HT1080 (cell line): ENCODE results near the gene LRRC61. TPM values are rescaled to one million over a fixed set of nuclear protein-coding genes. Genes with fewer than 3 reads are reported as not detected.

ENCODE experiments used
- DNase-seq: peaks from one replicate; pipeline ENCODE4 v3.0.0-alpha.2; 2015; ENCODE audit warnings: low read depth
- total RNA-seq: library from RNA; depleted of rRNA; stranded (reverse); fragments of >200 nt; shearing (Covaris generic); gene quantifications from 2 replicates; pipeline ENCODE4 v1.2.3, GENCODE V29; 2014

Gene LRRC61
- total RNA-seq, 1 experiment from 2014 or later = not detected

DNA sequence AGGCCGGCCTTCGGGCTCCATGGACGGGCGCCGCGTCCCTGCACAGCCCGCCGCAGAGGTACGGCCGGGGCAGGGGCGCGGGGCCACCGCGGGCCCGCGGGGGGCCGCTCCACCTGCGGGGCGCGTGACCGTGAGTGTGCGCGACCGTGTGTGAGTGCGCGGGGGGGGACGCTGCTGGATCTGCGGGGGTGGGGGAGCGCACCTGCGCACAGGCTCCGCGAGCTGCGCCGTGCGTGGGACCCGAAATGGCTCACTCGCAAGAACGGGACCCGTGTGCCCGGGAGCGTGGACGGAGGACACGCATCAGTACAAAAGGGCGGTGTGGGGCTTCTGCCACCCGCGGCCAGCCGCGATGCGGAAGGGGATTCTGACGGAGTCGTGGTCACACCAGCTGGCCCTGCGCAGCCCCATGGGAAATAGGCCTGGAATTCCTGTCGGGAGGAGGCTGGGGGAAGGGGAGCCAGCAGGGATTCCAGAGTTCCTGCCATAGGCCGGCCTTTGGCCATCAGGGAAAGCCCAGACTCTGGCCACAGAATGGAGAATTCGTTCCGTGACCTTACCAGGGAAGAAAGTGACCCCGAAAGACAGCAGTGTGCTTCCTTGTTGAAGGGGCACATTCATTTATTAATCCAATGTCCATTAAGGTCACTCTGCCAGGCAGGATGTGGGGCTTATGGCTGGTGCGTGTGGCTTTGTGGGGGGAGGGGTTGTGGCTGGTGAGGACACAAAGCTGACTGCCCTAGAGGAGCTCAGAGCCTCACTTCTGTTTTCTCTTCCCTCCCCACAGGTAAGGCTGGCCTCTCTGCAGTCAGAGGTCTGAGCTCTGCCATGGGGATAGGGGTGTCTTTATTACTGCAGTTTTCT, 46.0 kb downstream of the LRRC61 start:
- peak; percentile 53 for DNase-seq

DNA sequence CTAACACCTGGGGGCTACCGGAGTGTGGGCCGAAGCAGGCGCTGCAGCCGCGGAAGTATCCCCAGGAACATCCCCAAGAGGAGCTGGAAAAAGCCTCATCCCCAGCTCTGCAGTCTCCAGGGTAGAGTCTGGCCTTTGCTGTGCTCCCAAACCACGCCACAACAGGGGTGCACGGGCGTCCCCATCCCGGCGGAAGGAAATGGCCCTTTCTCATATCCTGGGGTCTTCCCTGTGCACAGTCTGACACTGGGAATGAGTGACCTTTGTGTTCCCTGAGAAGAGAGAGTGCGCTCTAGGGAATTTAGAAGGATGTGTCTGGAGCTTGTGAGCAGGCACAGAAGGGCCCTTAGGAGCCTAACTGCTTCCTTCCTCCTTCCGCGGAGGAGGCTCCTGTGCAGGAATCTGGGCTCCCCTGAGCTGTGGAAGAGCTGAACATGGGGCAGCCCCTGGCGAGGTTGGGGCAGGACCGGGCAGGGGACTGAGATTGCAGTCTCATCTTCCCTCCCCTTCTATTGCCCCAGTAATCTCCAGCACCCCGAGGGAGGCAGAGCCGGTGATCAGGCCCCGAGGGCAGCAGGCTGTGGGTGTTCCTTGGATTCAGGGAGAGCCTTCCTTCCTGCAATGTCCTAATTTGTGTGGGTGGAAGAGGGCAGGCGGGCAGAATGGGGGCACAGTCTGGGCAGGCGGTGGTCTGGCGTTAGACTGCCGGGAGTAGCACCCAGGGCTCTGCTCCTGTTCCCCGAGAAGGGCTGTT, 46.8 kb downstream of the LRRC61 start:
- no peak for DNase-seq

DNA sequence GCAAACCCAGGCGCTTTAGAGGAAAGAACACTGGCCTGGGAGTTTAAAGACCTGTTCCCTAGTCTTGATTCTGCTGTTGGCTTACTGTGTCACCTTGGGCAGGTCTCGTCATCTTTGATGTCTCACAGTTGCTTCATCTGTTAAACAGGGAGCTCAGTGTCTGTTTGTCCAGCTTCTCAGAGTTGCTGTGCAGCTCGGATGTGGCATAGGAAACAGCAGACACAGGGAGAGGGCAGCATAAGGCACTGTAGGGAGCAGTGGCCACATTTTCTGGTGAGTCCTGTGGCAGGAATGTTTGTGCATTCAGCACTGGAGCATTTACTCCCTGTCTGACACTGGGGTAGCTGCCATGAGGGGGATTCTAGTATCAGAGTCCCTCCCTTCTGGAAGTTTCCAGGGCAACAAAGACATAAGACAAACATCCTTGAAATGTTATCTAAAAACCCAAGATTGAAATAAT, 47.5 kb downstream of the LRRC61 start:
- no peak for DNase-seq

DNA sequence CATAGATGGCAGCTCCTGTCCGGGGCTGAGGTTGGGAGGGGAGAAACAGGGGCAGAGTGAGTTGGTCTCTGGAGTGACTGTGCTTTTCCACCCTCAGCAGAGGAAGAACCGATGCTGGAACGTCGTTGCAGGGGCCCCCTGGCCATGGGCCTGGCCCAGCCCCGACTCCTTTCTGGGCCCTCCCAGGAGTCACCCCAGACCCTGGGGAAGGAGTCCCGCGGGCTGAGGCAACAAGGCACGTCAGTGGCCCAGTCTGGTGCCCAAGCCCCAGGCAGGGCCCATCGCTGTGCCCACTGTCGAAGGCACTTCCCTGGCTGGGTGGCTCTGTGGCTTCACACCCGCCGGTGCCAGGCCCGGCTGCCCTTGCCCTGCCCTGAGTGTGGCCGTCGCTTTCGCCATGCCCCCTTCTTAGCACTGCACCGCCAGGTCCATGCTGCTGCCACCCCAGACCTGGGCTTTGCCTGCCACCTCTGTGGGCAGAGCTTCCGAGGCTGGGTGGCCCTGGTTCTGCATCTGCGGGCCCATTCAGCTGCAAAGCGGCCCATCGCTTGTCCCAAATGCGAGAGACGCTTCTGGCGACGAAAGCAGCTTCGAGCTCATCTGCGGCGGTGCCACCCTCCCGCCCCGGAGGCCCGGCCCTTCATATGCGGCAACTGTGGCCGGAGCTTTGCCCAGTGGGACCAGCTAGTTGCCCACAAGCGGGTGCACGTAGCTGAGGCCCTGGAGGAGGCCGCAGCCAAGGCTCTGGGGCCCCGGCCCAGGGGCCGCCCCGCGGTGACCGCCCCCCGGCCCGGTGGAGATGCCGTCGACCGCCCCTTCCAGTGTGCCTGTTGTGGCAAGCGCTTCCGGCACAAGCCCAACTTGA, 48.2 kb downstream of the LRRC61 start:
- DNase-seq = no peak

DNA sequence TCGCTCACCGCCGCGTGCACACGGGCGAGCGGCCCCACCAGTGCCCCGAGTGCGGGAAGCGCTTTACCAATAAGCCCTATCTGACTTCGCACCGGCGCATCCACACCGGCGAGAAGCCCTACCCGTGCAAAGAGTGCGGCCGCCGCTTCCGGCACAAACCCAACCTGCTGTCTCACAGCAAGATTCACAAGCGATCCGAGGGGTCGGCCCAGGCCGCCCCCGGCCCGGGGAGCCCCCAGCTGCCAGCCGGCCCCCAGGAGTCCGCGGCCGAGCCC, 48.8 kb downstream of the LRRC61 start:
- no peak for DNase-seq

DNA sequence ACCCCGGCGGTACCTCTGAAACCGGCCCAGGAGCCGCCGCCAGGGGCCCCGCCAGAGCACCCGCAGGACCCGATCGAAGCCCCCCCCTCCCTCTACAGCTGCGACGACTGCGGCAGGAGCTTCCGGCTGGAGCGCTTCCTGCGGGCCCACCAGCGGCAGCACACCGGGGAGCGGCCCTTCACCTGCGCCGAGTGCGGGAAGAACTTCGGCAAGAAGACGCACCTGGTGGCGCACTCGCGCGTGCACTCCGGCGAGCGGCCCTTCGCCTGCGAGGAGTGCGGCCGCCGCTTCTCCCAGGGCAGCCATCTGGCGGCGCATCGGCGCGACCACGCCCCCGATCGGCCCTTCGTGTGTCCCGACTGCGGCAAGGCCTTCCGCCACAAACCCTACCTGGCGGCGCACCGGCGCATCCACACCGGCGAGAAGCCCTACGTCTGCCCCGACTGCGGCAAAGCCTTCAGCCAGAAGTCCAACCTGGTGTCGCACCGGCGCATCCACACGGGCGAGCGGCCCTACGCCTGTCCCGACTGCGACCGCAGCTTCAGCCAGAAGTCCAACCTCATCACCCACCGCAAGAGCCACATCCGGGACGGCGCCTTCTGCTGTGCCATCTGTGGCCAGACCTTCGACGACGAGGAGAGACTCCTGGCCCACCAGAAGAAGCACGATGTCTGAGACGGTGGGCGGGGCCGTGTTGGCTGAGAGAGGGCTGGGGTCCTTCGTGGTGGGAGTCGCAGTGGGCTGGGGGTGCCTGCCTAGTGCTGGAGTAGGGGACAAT, 49.3 kb downstream of the LRRC61 start:
- DNase-seq = no peak

GRCh38 chr7:150373049-150373801, 50.1 kb downstream of the LRRC61 start:
- no peak for DNase-seq

- DNase-seq = no peak
Measured at GRCh38 chr7:150374026-150374425, 50.9 kb downstream of the LRRC61 start.

GRCh38 chr7:150374472-150374871, 51.3 kb downstream of the LRRC61 start:
- no peak for DNase-seq

DNA sequence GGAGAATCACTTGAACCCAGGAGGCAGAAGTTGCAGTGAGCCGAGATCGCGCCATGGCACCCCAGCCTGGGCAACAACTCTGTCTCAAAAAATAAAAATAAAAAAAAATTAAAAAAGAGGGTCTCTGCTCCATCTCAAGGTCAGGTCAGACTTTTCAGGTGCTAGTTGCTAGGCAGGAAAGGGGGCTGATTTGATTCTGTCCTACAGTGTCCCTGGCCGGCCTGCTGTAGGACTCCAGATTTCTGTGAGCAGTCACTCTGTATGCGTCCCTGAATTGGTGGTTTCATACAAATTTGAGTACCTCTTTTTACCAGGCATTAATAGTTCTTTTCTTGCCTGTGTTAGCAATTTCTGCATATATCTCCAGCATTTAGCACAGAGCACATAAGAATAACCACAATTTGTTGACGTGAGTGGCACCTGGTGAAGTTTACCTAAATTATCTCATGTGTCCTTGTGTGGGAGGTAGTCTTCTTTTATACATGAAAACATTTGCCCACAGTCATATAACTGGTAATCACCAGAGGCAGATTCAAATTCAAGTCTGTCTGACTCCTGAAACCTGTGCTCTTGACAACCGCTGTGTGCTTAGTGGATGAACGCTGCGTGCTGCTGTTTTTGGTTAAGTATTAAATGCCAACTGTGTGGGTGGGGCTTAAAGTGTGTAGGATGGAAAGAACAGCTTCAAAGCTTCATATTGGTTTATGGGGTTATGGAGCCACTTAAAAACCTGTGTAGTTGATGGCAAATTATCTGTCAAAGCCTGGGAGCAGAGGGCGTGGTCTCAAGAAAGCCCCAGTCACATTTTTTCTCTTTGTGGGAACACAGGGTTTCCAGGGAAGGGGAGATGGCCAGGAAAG, 52.7 kb downstream of the LRRC61 start:
- no peak for DNase-seq

DNA sequence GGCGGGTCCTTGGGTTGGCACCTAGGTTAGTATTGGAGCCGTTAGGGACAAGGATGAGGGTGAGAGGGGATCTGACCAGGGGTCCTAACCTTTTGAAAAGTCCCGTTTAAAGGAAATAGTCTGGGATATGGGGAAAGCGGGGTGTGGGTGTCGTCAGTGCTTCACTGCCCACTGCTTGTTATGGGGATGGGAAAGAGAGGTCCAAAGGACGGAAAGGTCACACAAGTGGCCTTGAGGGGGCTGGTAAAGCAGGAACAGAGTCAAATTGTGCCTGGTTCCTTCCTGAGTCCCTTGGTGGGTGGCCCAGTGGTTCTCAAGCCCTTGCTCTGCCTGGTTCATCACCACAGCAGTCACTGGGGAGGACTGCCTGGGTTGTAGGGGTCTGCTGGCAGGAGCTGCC, 53.4 kb downstream of the LRRC61 start:
- DNase-seq = no peak

- no peak for DNase-seq
Measured at GRCh38 chr7:150377196-150377595, 54.0 kb downstream of the LRRC61 start.

GRCh38 chr7:150377635-150378034, 54.5 kb downstream of the LRRC61 start:
- no peak for DNase-seq

DNA sequence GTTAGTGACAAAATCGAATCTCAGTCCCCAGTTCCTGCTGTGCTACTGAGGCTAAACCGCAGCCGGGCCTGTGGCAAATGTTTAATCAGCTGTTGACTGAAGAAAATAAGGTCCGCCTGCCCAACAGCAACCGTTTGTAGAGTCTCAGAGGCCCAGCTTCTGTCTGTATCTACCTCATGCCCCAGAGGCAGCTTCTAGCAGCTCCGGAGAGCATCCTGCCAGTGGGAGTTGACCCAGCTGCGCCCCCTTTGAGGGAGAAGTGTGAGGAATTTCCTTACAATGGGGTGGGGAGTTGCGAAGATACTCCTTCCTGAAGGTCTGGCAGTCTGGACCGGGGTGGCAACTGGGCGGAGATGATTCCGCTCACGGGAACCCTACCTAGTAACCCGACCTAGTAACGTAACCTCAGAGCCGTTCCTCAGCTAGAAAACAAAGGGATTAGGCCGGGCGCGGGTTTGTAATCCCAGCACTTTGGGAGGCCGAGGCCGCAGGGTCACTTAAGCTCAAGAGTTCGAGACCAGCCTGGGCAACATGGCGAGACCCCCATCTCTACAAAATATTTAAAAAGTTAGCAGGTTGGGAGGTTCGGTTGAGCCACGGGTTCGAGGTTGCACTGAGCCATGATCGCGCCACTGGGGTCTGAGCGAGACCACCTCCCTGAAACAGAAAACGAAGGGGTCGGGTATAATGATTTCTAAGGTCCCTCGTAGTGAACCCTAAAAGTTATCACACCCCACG, 55.1 kb downstream of the LRRC61 start:
- peak; percentile 86 for DNase-seq

GRCh38 chr7:150378853-150379440, 55.8 kb downstream of the LRRC61 start, which contains the start of gene ZNF775:
TSS of gene ZNF775 (plus strand) at chr7:150379330. CDS start at chr7:150388471, 9,141 bp downstream.
- peak; percentile 94 for DNase-seq

DNA sequence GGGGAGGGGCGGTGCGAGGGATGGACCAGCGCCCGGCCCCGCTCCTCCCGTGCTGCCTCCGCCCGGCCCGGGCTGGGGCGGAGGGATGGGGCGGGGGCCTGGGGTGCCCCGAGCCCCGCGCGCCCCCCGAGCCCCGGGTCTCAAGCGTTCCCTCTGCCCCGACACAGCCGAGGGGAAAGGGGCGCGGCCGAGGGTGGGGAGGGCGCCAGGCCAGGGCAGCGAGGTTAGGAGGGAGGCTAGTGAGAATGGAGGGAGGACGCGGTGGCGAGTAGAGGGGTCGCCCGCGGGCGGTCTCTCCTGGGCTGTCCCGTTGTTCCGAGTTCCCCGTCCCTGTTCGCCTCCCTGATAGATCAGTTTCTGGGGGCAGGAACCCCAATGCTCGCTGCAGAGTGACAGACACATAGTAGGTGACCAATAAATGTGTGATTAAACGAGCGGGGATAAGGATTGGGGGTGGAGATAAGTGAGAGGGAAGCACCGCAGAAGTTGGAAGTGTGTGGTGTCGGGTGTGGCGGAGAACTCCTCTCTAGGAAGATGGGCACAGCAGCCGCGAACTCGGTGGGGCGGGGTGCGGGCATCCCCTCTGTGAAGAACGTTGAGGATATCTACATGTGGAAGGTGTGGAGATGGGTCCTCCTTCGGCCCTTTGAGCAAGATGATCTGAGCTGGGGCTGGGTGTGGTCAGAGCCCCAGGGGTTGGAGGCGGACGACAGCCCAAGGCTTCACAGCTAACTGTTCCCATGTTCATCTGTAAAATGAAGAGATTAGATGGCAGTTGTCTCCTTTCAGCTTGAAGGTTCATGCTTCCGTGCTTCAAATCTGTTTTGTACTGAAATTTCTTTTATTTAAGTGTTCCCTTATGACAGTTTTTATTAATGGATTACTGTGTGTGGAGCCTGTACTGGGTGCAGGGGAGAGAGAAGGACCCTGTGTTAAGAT, 56.6 kb downstream of the LRRC61 start:
- DNase-seq = no peak

DNA sequence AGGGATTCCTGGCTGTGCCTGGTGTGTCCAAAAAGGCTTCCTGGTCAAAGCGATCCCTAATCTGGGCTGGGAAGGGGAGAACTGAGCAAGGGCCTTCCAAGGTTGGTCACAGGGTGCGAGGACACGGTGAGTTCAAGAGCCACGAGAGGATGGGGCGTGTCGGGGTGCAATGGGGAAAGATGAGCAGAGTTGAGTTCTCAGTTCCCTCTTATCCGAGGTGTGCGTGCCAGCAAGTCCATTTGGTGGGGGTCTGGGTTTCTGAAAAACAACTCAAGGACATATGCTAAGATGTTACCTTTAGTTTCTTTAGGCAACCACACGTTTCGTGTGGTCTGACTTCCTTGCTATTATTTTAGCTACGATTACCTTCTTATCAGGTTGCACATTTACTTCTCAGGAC, 57.3 kb downstream of the LRRC61 start:
- no peak for DNase-seq
